Liver (tissue), 3 donors: Measurements from ENCODE around the gene SEC22A.

Source experiments
- NR2F2 ChIP-seq: IDR thresholded peaks from 2 replicates; pipeline ENCODE4 v1.6.1; 2016; ENCODE audit warnings: antibody characterized with exemption
- TF ChIP-seq, protein P1 (sequence below): IDR thresholded peaks from 2 replicates; pipeline ENCODE4 v1.6.1; 2016; ENCODE audit warnings: antibody characterized with exemption, mild to moderate bottlenecking
- TF ChIP-seq, protein P2 (sequence below): IDR thresholded peaks from 2 replicates; pipeline ENCODE4 v1.6.1; 2016; ENCODE audit warnings: antibody characterized with exemption
- TF ChIP-seq, protein P3 (sequence below): fragments of 150-350 bp; IDR thresholded peaks from 2 replicates; pipeline ENCODE4 v1.5.1; 2017; ENCODE audit warnings: improper control_type of control experiment, low read depth, low read length; ENCODE audit not compliant: missing input control
- donor health status: healthy.
- donor health status: healthy.

- TF ChIP-seq, protein P1, sequence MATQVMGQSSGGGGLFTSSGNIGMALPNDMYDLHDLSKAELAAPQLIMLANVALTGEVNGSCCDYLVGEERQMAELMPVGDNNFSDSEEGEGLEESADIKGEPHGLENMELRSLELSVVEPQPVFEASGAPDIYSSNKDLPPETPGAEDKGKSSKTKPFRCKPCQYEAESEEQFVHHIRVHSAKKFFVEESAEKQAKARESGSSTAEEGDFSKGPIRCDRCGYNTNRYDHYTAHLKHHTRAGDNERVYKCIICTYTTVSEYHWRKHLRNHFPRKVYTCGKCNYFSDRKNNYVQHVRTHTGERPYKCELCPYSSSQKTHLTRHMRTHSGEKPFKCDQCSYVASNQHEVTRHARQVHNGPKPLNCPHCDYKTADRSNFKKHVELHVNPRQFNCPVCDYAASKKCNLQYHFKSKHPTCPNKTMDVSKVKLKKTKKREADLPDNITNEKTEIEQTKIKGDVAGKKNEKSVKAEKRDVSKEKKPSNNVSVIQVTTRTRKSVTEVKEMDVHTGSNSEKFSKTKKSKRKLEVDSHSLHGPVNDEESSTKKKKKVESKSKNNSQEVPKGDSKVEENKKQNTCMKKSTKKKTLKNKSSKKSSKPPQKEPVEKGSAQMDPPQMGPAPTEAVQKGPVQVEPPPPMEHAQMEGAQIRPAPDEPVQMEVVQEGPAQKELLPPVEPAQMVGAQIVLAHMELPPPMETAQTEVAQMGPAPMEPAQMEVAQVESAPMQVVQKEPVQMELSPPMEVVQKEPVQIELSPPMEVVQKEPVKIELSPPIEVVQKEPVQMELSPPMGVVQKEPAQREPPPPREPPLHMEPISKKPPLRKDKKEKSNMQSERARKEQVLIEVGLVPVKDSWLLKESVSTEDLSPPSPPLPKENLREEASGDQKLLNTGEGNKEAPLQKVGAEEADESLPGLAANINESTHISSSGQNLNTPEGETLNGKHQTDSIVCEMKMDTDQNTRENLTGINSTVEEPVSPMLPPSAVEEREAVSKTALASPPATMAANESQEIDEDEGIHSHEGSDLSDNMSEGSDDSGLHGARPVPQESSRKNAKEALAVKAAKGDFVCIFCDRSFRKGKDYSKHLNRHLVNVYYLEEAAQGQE: no peak
- TF ChIP-seq, protein P2, sequence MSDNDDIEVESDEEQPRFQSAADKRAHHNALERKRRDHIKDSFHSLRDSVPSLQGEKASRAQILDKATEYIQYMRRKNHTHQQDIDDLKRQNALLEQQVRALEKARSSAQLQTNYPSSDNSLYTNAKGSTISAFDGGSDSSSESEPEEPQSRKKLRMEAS: no peak
- TF ChIP-seq, protein P3, sequence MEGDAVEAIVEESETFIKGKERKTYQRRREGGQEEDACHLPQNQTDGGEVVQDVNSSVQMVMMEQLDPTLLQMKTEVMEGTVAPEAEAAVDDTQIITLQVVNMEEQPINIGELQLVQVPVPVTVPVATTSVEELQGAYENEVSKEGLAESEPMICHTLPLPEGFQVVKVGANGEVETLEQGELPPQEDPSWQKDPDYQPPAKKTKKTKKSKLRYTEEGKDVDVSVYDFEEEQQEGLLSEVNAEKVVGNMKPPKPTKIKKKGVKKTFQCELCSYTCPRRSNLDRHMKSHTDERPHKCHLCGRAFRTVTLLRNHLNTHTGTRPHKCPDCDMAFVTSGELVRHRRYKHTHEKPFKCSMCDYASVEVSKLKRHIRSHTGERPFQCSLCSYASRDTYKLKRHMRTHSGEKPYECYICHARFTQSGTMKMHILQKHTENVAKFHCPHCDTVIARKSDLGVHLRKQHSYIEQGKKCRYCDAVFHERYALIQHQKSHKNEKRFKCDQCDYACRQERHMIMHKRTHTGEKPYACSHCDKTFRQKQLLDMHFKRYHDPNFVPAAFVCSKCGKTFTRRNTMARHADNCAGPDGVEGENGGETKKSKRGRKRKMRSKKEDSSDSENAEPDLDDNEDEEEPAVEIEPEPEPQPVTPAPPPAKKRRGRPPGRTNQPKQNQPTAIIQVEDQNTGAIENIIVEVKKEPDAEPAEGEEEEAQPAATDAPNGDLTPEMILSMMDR: no peak
- TF ChIP-seq NR2F2: no peak
Measured at GRCh38 chr3:123158899-123159390, 42.8 kb upstream of the SEC22A start.
